ENCODE data around the gene MEX3D. TPM values are rescaled to one million over a fixed set of nuclear protein-coding genes. Genes with fewer than 3 reads are reported as not detected.
"Not testable (repeated sequence)": the region's sequence is repeated elsewhere in the genome, so short reads cannot be mapped to it uniquely, and the experiment has no call there.

Gene MEX3D
- total and polyA plus RNA-seq, 2 donors (not counting 1 experiment from before 2014, with no cell fraction given), result 0.73 to 3.0 TPM

GRCh38 chr19:1549332-1549945 is 18.7 kb downstream of the MEX3D start:
- ChIA-PET CTCF (interaction anchor here (1.6 kb wide), 1 partner anchor 217 kb away, joined by 8 read pairs; no protein-coding TSS in a partner anchor), POLR2A (no interaction called here)
- Mint-ChIP-seq H3K4me3 (no peak overlapping the region), H3K27ac (no peak overlapping the region), H3K4me1 (peaks cover 4% of the 10 kb centered on the region), H3K27me3 (peaks cover 20% of the 10 kb centered on the region), H3K9me3 (ENCODE audit: insufficient read depth) (no peaks in the 10 kb centered on the region)
- H4K20me1 ChIP-seq (ENCODE audit: control insufficient read depth, insufficient read depth, low read length, poor library complexity, severe bottlenecking), result no peaks in the 10 kb centered on the region
- H3K9me3 ChIP-seq (ENCODE audit: control extremely low read depth in 1 of 3, control insufficient read depth in 2 of 3, insufficient read depth in 1 of 3, low read length in 2 of 3), result peaks cover 0 to 12% (median 0%) of the 10 kb centered on the region in 3 donors
- no peaks in the 10 kb centered on the region for H3K36me3 ChIP-seq (replicated peaks in 1 of 2; ENCODE audit: control extremely low read depth in 1 of 2, control insufficient read depth in 1 of 2, extremely low read depth in 1 of 2, insufficient read depth in 2 of 2, low read length in 1 of 2)
- peaks cover 0 to 7% of the 10 kb centered on the region in 2 donors for H3K4me1 ChIP-seq (ENCODE audit: control insufficient read depth in 2 of 2, insufficient read depth in 2 of 2, low read length in 2 of 2)
- H2AFZ ChIP-seq (ENCODE audit: insufficient read depth, low read depth, low read length, poor library complexity, severe bottlenecking), result no peak overlapping the region
- H3K27me3 ChIP-seq (replicated peaks in 1 of 4; ENCODE audit: control extremely low read depth in 1 of 4, control insufficient read depth in 3 of 4, insufficient read depth in 4 of 4, low read length in 3 of 4), result peaks cover 0 to 28% (median 3%) of the 10 kb centered on the region in 4 experiments
- no peaks in the 10 kb centered on the region for H3K79me2 ChIP-seq (ENCODE audit: control insufficient read depth, insufficient read depth, low read length)
- no peak overlapping the region for H3K4me3 ChIP-seq (ENCODE audit: control extremely low read depth in 1 of 5, extremely low read depth in 1 of 5, insufficient read depth in 1 of 5, low read depth in 2 of 5, low read length in 4 of 5)
- TF ChIP-seq, protein P1, sequence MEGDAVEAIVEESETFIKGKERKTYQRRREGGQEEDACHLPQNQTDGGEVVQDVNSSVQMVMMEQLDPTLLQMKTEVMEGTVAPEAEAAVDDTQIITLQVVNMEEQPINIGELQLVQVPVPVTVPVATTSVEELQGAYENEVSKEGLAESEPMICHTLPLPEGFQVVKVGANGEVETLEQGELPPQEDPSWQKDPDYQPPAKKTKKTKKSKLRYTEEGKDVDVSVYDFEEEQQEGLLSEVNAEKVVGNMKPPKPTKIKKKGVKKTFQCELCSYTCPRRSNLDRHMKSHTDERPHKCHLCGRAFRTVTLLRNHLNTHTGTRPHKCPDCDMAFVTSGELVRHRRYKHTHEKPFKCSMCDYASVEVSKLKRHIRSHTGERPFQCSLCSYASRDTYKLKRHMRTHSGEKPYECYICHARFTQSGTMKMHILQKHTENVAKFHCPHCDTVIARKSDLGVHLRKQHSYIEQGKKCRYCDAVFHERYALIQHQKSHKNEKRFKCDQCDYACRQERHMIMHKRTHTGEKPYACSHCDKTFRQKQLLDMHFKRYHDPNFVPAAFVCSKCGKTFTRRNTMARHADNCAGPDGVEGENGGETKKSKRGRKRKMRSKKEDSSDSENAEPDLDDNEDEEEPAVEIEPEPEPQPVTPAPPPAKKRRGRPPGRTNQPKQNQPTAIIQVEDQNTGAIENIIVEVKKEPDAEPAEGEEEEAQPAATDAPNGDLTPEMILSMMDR (IDR thresholded peaks at IDR 0.05), result no peak
- TF ChIP-seq EZH2 (IDR thresholded peaks at IDR 0.05; ENCODE audit: borderline replicate concordance, insufficient read depth, low read depth, low read length, poor library complexity, severe bottlenecking), result no peak
- DNase-seq, result no peak
- no peak for ATAC-seq (ENCODE audit: low read depth)
- WGBS (ENCODE audit: insufficient coverage), result 86% methylated on average over 4 of the region's 4 CpGs
- no peak overlapping the region for H3K9ac ChIP-seq (ENCODE audit: low read length)
- no peak overlapping the region for H3K4me2 ChIP-seq (replicated peaks; ENCODE audit: low read depth, low read length, poor library complexity, severe bottlenecking)
- intact Hi-C loops (cut with micrococcal nuclease), result no loop called here
- H3K27ac ChIP-seq (ENCODE audit: low read length in 2 of 2), result no peak overlapping the region

- no peak for DNase-seq
- peaks cover 0 to 25% (median 3%) of the 10 kb centered on the region in 4 experiments for H3K27me3 ChIP-seq (replicated peaks in 1 of 4; ENCODE audit: control extremely low read depth in 1 of 4, control insufficient read depth in 3 of 4, insufficient read depth in 4 of 4, low read length in 3 of 4)
- no peak overlapping the region for H3K27ac Mint-ChIP-seq
- peaks cover 0 to 11% (median 0%) of the 10 kb centered on the region in 3 donors for H3K9me3 ChIP-seq (ENCODE audit: control extremely low read depth in 1 of 3, control insufficient read depth in 2 of 3, insufficient read depth in 1 of 3, low read length in 2 of 3)
- no peak overlapping the region for H2AFZ ChIP-seq (ENCODE audit: insufficient read depth, low read depth, low read length, poor library complexity, severe bottlenecking)
- H3K79me2 ChIP-seq (ENCODE audit: control insufficient read depth, insufficient read depth, low read length), result no peaks in the 10 kb centered on the region
- H3K9ac ChIP-seq (ENCODE audit: low read length), result no peak overlapping the region
- H3K4me3 Mint-ChIP-seq, result no peak overlapping the region
- intact Hi-C loops (cut with micrococcal nuclease), result no loop called here
- no peak overlapping the region for H3K4me3 ChIP-seq (ENCODE audit: control extremely low read depth in 1 of 5, extremely low read depth in 1 of 5, insufficient read depth in 1 of 5, low read depth in 2 of 5, low read length in 4 of 5)
- H3K27me3 Mint-ChIP-seq, result peaks cover 17% of the 10 kb centered on the region
- no peak for TF ChIP-seq EZH2 (IDR thresholded peaks at IDR 0.05; ENCODE audit: borderline replicate concordance, insufficient read depth, low read depth, low read length, poor library complexity, severe bottlenecking)
- TF ChIP-seq, protein P1 (IDR thresholded peaks at IDR 0.05), result no peak
- H3K4me1 ChIP-seq (ENCODE audit: control insufficient read depth in 2 of 2, insufficient read depth in 2 of 2, low read length in 2 of 2), result no peaks in the 10 kb centered on the region
- H3K9me3 Mint-ChIP-seq (ENCODE audit: insufficient read depth), result no peaks in the 10 kb centered on the region
- ChIA-PET POLR2A (no interaction called here), CTCF (interaction anchor here (0.8 to 1.1 kb wide), 2 partner anchors 248 to 285 kb away, joined by 3 to 5 read pairs; no protein-coding TSS in a partner anchor)
- no peaks in the 10 kb centered on the region for H3K4me1 Mint-ChIP-seq
- no peak overlapping the region for H3K27ac ChIP-seq (ENCODE audit: low read length in 2 of 2)
- 47% methylated on average over 16 of the region's 17 CpGs for WGBS (ENCODE audit: insufficient coverage)
- no peak overlapping the region for H3K4me2 ChIP-seq (replicated peaks; ENCODE audit: low read depth, low read length, poor library complexity, severe bottlenecking)
- H4K20me1 ChIP-seq (ENCODE audit: control insufficient read depth, insufficient read depth, low read length, poor library complexity, severe bottlenecking), result no peaks in the 10 kb centered on the region
- H3K36me3 ChIP-seq (replicated peaks in 1 of 2; ENCODE audit: control extremely low read depth in 1 of 2, control insufficient read depth in 1 of 2, extremely low read depth in 1 of 2, insufficient read depth in 2 of 2, low read length in 1 of 2), result no peaks in the 10 kb centered on the region
- ATAC-seq (ENCODE audit: low read depth), result no peak
These were observed 27.7 kb downstream of the MEX3D start for GRCh38 chr19:1540365-1540925.

GRCh38 chr19:1539749-1540148 is 28.4 kb downstream of the MEX3D start:
- H4K20me1 ChIP-seq (ENCODE audit: control insufficient read depth, insufficient read depth, low read length, poor library complexity, severe bottlenecking); H3K4me3 ChIP-seq (ENCODE audit: control extremely low read depth in 1 of 5, extremely low read depth in 1 of 5, insufficient read depth in 1 of 5, low read depth in 2 of 5, low read length in 4 of 5); H3K79me2 ChIP-seq (ENCODE audit: control insufficient read depth, insufficient read depth, low read length); H3K4me3 Mint-ChIP-seq; H3K27ac ChIP-seq (ENCODE audit: low read length in 2 of 2); intact Hi-C loops (cut with micrococcal nuclease); H2AFZ ChIP-seq (ENCODE audit: insufficient read depth, low read depth, low read length, poor library complexity, severe bottlenecking); DNase-seq; H3K4me2 ChIP-seq (replicated peaks; ENCODE audit: low read depth, low read length, poor library complexity, severe bottlenecking); H3K4me1 ChIP-seq (ENCODE audit: control insufficient read depth in 2 of 2, insufficient read depth in 2 of 2, low read length in 2 of 2); ATAC-seq (ENCODE audit: low read depth); H3K9ac ChIP-seq (ENCODE audit: low read length); H3K4me1 Mint-ChIP-seq; H3K9me3 Mint-ChIP-seq (ENCODE audit: insufficient read depth); H3K36me3 ChIP-seq (replicated peaks in 1 of 2; ENCODE audit: control extremely low read depth in 1 of 2, control insufficient read depth in 1 of 2, extremely low read depth in 1 of 2, insufficient read depth in 2 of 2, low read length in 1 of 2); H3K27ac Mint-ChIP-seq: not testable (repeated sequence)
- POLR2A ChIA-PET, result interaction anchor here (0.7 kb wide), 1 partner anchor 184 kb away, joined by 3 read pairs; no protein-coding TSS in a partner anchor
- 91% methylated on average over 8 of the region's 11 CpGs for WGBS (ENCODE audit: insufficient coverage)
- Histone ChIP-seq H3K27me3 (replicated peaks in 1 of 4; ENCODE audit: control extremely low read depth in 1 of 4, control insufficient read depth in 3 of 4, insufficient read depth in 4 of 4, low read length in 3 of 4) (peaks cover 0 to 25% (median 3%) of the 10 kb centered on the region in 4 experiments), H3K9me3 (ENCODE audit: control extremely low read depth in 1 of 3, control insufficient read depth in 2 of 3, insufficient read depth in 1 of 3, low read length in 2 of 3) (peaks cover 0 to 17% (median 0%) of the 10 kb centered on the region in 3 donors)
- CTCF ChIA-PET, result interaction anchor here (1.1 kb wide), 1 partner anchor 286 kb away, joined by 5 read pairs; no protein-coding TSS in a partner anchor
- peaks cover 17% of the 10 kb centered on the region for H3K27me3 Mint-ChIP-seq
